ENCODE measurements around the gene RAB33B.
"Not testable (repeated sequence)": the region's sequence is repeated elsewhere in the genome, so short reads cannot be mapped to it uniquely, and the experiment has no call there.

Gene RAB33B

DNA sequence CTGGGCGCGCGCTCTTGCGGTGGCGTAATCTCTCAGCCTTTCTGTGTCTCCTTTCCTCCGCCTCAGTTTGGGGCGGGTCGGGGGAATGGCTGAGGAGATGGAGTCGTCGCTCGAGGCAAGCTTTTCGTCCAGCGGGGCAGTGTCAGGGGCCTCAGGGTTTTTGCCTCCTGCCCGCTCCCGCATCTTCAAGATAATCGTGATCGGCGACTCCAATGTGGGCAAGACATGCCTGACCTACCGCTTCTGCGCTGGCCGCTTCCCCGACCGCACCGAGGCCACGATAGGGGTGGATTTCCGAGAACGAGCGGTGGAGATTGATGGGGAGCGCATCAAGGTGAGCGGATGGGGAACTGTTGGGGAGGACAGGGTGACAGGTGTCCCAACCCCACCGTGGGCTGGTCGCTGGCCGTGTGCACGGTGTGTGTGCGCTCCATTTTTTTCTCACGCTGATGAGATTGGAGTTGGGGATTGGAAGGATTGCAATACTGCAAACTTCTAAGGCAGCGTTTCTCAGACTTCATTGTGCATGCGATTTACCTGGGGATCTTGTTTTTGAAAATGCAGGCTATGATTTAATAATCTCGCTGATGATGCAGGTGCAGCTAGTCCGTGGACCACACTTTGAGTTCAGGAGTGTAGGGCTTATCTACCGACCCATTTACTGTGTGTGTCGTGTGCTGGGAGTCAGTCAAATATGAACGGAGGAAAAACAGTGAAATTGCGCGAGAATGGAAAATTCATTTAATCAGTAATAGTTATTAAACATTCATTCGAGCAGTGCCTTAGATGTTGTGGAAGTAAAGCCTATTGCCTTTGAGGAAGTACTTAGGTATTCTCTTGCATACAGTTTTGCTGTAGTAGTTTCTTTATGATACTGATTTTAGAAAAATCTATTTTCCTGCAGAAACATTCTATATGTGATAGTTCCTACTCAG is at the start of gene RAB33B:
Gene RAB33B (plus strand): TSS at position 11 of the 935 bp plus-strand sequence. CDS start 75 bp downstream, at position 86.
- DNase-seq (ENCODE audit: low read depth): no peak
- H3K4me3 ChIP-seq (ENCODE audit: low read length): peak within 1 kb of the TSS; percentile 82

DNA sequence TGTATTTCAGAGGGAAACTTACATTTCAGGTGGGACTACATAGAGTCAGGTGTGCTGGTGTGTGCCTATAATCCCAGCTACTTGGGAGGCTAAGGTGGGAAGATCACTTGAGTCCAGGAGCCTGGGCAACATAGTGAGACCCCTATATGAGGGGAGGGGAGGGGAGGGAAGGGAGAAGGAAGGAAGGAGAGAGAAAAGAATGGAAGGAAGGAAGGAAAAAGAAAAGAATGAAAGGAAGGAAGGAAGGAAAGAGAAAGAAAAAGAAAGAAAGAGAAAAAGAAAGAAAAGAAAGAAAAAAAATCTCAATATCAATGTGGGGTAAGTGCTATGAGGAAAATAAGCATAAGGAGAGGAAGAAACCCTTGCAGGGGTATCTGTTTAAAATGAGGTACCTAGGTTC is 43.6 kb upstream of the RAB33B start:
- H3K4me3 ChIP-seq (ENCODE audit: low read length): no peak overlapping the region
- TF ChIP-seq, protein P1, sequence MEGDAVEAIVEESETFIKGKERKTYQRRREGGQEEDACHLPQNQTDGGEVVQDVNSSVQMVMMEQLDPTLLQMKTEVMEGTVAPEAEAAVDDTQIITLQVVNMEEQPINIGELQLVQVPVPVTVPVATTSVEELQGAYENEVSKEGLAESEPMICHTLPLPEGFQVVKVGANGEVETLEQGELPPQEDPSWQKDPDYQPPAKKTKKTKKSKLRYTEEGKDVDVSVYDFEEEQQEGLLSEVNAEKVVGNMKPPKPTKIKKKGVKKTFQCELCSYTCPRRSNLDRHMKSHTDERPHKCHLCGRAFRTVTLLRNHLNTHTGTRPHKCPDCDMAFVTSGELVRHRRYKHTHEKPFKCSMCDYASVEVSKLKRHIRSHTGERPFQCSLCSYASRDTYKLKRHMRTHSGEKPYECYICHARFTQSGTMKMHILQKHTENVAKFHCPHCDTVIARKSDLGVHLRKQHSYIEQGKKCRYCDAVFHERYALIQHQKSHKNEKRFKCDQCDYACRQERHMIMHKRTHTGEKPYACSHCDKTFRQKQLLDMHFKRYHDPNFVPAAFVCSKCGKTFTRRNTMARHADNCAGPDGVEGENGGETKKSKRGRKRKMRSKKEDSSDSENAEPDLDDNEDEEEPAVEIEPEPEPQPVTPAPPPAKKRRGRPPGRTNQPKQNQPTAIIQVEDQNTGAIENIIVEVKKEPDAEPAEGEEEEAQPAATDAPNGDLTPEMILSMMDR (conservative IDR thresholded peaks at IDR 0.05; ENCODE audit: low read depth, low read length): no peak

More for the DNA sequence above, at the start of gene RAB33B:
- TF ChIP-seq, protein P1 (conservative IDR thresholded peaks at IDR 0.05; ENCODE audit: low read depth, low read length): no peak

DNA sequence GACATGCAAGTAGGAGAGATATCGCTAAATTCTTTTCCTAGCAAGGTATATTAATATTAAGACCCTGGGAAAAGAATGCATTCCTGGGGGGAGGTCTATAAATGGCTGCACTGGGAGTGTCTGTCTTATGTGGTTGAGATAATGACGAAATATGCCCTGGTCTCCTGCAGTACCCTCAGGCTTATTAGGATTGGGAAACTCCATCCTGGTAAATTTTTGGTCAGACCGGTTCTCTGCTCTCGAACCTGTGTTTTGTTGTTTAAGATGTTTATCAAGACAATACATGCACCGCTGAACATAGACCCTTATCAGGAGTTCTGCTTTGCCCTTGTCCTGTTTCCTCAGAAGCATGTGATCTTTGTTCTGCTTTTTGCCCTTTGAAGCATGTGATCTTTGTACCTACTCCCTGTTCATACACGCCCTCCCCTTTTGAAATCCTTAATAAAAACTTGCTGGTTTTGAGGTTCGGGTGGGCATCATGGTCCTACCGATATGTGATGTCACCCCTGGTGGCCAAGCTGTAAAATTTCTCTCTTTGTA is 39.2 kb upstream of the RAB33B start:
- H3K4me3 ChIP-seq (ENCODE audit: low read length); DNase-seq (ENCODE audit: low read depth): not testable (repeated sequence)

More for the DNA sequence above, 43.6 kb upstream of the RAB33B start:
- DNase-seq (ENCODE audit: low read depth): no peak

DNA sequence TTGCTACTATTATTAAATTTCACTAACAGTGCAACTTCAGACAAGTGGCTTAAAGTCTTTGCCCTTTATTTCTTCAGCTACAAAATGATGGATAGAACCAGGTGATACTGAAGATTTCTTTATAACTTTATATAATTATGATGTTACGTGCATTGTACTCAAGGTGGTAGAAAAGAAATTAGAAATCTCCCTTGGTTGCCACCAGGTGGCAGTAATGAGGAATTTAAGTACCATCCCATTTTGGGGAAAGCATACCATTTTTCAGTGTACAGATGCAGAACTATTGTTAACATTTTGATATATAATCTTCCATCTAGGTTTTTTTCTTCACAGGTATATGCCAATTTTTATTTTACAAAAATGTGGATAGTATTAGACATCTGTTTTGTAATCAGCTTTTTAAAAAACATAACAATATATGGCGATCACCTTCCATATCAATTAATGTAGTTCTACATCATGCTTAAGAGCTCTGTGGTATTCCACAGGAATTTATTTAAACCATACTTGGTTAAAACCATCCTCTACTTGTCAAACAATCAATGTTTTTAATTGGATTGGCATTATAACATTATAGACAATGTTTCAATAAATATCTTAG is 37.7 kb upstream of the RAB33B start:
- DNase-seq (ENCODE audit: low read depth): no peak
- TF ChIP-seq, protein P1 (conservative IDR thresholded peaks at IDR 0.05; ENCODE audit: low read depth, low read length): peak; percentile 61
- H3K4me3 ChIP-seq (ENCODE audit: low read length): no peak overlapping the region

DNA sequence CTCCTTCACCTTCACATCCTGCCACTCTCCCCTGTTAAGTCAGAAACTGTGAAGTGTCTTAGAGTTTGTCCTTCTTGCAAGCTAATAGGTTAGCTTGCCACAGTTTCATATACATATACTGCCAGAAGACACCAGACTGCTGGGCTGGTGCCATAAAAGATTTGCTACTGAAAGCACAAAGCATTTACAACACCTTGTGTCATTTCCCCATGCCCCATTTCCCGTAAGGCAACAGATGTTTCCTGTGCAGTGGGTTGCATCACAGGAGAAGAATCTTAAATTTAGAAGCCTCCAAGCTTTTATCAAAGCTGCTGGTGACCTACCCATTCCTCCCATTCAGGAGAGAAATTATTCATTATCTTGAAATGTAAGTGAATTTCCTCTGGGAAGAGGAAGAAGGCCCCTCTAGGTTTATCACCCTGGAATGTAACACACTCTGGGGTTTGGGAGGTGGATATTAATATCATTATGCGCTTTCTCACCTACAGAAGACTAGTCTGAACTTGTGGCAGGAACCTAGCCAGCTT is 34.5 kb upstream of the RAB33B start:
- H3K4me3 ChIP-seq (ENCODE audit: low read length): no peak overlapping the region
- TF ChIP-seq, protein P1 (conservative IDR thresholded peaks at IDR 0.05; ENCODE audit: low read depth, low read length): no peak

DNA sequence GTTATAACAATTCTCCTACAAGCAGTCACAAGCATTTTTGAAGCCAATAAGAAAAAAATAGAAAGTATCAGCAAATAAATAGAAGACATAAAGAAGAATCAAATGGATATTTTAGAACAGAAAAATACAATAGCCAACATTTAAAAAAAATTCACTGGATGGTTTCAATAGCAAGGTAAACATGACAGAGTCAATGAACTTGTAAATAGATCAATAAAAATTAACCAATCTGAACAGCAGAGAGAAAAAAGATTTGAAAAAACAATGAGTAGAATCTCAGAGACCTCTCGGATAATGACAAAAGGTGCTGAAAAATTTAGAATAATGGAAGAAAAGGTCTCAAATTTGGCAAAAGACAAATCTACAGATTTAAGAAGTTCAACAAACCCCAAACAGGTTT is 33.3 kb upstream of the RAB33B start:
- TF ChIP-seq, protein P1 (conservative IDR thresholded peaks at IDR 0.05; ENCODE audit: low read depth, low read length): no peak
- no peak for DNase-seq (ENCODE audit: low read depth)
- no peak overlapping the region for H3K4me3 ChIP-seq (ENCODE audit: low read length)

More for the DNA sequence above, 34.5 kb upstream of the RAB33B start:
- DNase-seq (ENCODE audit: low read depth): no peak

DNA sequence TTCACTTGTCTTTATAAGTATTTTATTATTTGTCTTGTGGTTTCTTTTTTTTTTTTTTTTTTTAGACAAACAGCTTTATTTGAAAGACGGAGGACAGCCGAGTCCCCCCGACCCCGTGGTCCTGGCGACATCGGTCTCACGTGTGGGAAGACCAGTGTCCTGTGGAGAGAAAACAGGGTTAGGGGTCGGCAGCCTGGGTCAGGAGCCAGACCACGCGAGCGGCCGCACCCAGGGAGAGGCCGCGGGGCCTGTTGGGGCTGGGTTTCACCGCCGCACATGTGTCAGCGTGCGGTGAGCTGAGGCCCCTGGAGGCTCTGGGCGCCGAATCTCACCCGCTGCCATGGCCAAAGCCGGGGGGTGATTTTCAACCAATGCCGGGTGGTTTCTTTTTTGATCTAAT is 17.8 kb upstream of the RAB33B start:
- H3K4me3 ChIP-seq (ENCODE audit: low read length): no peak overlapping the region
- DNase-seq (ENCODE audit: low read depth): no peak
- TF ChIP-seq, protein P1 (conservative IDR thresholded peaks at IDR 0.05; ENCODE audit: low read depth, low read length): no peak
